Measurements from ENCODE around the gene FHOD3.

DNA sequence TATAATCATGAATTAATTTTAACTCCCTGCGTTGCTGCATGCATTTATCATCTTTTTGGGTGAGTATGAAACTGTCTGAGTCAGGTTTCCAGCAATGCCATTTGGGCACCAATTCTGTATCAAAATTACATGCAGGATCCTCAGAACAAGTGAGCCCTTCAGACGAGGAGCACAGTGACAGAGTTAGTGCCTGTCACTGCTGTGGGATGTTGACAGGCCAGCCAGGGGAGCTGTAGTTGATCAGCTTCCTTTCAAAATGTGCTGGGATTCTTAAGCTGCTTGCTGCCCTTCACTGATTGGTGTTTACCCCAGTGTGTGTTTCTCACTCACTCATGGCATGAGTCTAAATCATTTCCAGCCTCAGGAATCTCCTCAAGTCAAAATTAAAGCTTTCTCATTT lies 422.1 kb downstream of the FHOD3 start:
- no peak for TF ChIP-seq CTCF (conservative IDR thresholded peaks at IDR 0.05; ENCODE audit: low read depth, low read length)
- TF ChIP-seq EZH2 (IDR thresholded peaks at IDR 0.05; ENCODE audit: low read length, unreplicated experiment): no peak
- TF ChIP-seq EZH2phosphoT487 (IDR thresholded peaks at IDR 0.05; ENCODE audit: borderline replicate concordance, low read length): no peak
